Tibial artery (tissue), 4 donors: ENCODE results near the gene DNAAF3.
A peak's percentile ranks its signal among the peaks of the same experiment; 100 is the strongest.

Experiments used
- DNase-seq, 2 donors: peaks; one replicate each; pipeline ENCODE4 v3.0.0-alpha.2; 2019
- H3K27ac ChIP-seq, 2 donors: fragments of 200-600 bp; sonication (generic) in 1 of 2; 1 replicate in 1 of 2; 2 replicates in 1 of 2; pipeline ENCODE4 v1.5.1; 2018 to 2019; ENCODE audit warnings: mild to moderate bottlenecking in 1 of 2
- H3K27me3 ChIP-seq, 2 donors: fragments of 200-600 bp; sonication (generic) in 1 of 2; one replicate each; pipeline versions ENCODE4 v1.5.1 to v1.6.0; 2016 to 2019
- H3K36me3 ChIP-seq, 3 donors: fragments of 200-600 bp; sonication (generic) in 2 of 3; one replicate each; pipeline ENCODE4 v1.5.1; 2016 to 2019; ENCODE audit warnings: mild to moderate bottlenecking in 2 of 3
- H3K4me1 ChIP-seq, 4 donors: fragments of 200-600 bp; sonication (generic) in 2 of 4; 1 replicate in 3 of 4; 2 replicates in 1 of 4; pipeline ENCODE4 v1.5.1; 2016 to 2019
- H3K4me3 ChIP-seq, 2 donors: fragments of 200-600 bp; sonication (generic) in 1 of 2; 1 replicate in 1 of 2; 2 replicates in 1 of 2; pipeline ENCODE4 v1.5.1; 2018 to 2019; ENCODE audit warnings: mild to moderate bottlenecking in 2 of 2
- H3K9me3 ChIP-seq, 3 donors: fragments of 200-600 bp; sonication (generic) in 1 of 3; one replicate each; pipeline ENCODE4 v1.5.1; 2016 to 2019
- intact Hi-C: fragments of 100-400 bp; cut with DNase I; formaldehyde crosslinking; loops from one replicate; pipeline ENCODE4 v1.15.0; 2023; ENCODE audit warnings: low total_unique reads
- TF ChIP-seq, protein P1 (sequence below), 2 experiments: fragments of 200-600 bp in 1 of 2; fragments of 450-650 bp in 1 of 2; IDR thresholded peaks; one replicate each; pipeline ENCODE4 v1.5.1; 2017 to 2019; ENCODE audit warnings: antibody characterized with exemption in 2 of 2, mild to moderate bottlenecking in 1 of 2, moderate library complexity in 1 of 2

Gene DNAAF3

DNA sequence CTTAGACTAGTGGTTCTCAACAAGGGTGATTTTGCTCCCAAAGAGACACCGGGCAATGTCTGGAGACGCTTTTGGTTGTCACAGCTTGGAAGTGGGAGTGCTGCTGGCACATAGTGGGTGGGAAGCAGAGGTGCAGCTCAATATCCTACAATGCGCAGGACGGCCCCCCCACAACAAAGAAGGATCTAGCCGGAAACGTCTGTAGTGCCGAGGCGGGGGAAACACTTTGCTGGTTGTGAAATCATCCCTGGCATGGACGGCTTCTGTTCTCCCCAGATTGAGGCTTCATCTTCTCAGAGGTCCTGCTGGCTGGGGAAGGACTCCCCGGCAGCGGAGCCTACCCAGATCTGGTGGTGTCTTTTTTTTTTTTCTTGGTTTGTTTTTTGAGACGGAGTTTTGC, 27.1 kb upstream of the DNAAF3 start:
- TF ChIP-seq, protein P1, sequence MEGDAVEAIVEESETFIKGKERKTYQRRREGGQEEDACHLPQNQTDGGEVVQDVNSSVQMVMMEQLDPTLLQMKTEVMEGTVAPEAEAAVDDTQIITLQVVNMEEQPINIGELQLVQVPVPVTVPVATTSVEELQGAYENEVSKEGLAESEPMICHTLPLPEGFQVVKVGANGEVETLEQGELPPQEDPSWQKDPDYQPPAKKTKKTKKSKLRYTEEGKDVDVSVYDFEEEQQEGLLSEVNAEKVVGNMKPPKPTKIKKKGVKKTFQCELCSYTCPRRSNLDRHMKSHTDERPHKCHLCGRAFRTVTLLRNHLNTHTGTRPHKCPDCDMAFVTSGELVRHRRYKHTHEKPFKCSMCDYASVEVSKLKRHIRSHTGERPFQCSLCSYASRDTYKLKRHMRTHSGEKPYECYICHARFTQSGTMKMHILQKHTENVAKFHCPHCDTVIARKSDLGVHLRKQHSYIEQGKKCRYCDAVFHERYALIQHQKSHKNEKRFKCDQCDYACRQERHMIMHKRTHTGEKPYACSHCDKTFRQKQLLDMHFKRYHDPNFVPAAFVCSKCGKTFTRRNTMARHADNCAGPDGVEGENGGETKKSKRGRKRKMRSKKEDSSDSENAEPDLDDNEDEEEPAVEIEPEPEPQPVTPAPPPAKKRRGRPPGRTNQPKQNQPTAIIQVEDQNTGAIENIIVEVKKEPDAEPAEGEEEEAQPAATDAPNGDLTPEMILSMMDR (IDR thresholded peaks at IDR 0.05) = no peak
- no peak for DNase-seq
- H3K36me3 ChIP-seq = no peaks in the 10 kb centered on the region

DNA sequence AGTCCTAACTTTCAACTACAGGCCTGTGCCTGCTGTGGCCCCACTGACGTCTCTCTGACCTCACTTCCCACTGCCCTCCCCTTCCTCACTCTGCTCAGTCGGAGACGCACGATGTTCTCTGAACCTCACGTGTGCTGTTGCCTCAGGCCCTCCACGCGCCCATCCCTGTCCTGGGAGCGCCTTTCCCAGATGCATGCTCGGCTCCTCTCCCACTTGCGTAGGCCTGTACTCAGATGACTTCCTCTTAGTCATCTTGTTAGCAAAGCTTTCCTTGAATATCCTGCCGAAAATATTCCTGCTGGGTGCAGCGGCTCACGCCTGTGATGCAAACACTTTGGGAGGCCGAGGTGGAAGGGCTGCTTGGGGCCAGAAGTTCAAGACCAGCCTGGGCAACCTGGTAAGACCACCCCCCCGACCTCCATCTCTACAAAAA, 23.0 kb upstream of the DNAAF3 start:
- Histone ChIP-seq H3K27ac (no peak overlapping the region), H3K9me3 (no peaks in the 10 kb centered on the region), H3K27me3 (peaks cover 0 to 18% of the 10 kb centered on the region in 2 donors), H3K4me3 (no peak overlapping the region), H3K36me3 (no peaks in the 10 kb centered on the region), H3K4me1 (no peaks in the 10 kb centered on the region)
- intact Hi-C loops = no loop called here
- DNase-seq = peak in 1 of 2 donors; percentile 25
- TF ChIP-seq, protein P1 (IDR thresholded peaks at IDR 0.05) = no peak

More for the DNA sequence above, 27.1 kb upstream of the DNAAF3 start:
- Histone ChIP-seq H3K4me3 (no peak overlapping the region), H3K4me1 (no peaks in the 10 kb centered on the region), H3K27me3 (peaks cover 0 to 17% of the 10 kb centered on the region in 2 donors), H3K27ac (no peak overlapping the region), H3K9me3 (no peaks in the 10 kb centered on the region)
- intact Hi-C loops = no loop called here

DNA sequence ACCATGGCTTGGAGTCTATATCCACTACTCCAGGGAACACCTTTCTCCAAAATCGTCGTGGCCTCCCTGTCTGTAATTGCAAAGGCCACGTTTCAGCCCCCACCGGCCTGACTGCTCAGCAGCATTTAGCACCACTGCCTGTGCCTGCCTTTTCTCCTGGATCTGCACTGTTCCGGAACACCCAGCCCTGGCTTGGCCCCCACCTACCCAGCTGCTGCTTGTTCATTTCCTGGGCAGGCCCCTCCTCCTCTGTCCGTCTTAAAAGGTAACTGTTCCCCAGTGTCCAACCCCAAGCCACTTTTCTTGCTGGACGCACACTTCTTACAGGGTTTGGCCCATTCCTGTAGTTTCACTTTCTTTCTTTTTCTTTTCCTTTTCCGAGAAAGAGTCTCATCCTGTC, 22.2 kb upstream of the DNAAF3 start:
- intact Hi-C loops = no loop called here
- TF ChIP-seq, protein P1 (IDR thresholded peaks at IDR 0.05) = no peak
- Histone ChIP-seq H3K9me3 (no peaks in the 10 kb centered on the region), H3K4me1 (no peaks in the 10 kb centered on the region), H3K4me3 (no peak overlapping the region), H3K27ac (no peak overlapping the region), H3K36me3 (no peaks in the 10 kb centered on the region), H3K27me3 (peaks cover 0 to 20% of the 10 kb centered on the region in 2 donors)
- no peak for DNase-seq

DNA sequence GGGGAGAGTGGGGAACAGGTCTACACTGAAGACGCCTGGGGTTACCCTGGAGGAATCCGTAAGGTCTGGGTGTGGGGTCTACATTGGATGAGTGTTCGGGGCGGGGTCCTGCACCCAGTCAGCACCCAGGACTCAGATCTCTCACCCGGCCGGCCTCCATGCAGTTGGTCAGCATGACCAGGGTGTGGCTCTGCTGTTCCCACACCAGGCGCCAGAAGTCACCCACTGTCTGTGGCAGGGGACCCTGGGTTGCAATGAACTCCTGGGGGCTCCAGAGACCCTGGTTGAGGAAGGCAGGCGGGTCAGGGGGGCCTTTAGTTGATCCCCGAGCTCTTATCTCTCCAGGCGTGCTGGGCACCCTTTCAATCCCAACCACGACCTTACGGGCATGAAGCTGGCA, 19.7 kb upstream of the DNAAF3 start:
- Histone ChIP-seq H3K36me3 (no peaks in the 10 kb centered on the region), H3K9me3 (no peaks in the 10 kb centered on the region), H3K4me3 (no peak overlapping the region), H3K4me1 (no peaks in the 10 kb centered on the region), H3K27me3 (peaks cover 0 to 45% of the 10 kb centered on the region in 2 donors), H3K27ac (no peak overlapping the region)
- no peak for DNase-seq
- intact Hi-C loops = no loop called here
- TF ChIP-seq, protein P1 (IDR thresholded peaks at IDR 0.05) = no peak

DNA sequence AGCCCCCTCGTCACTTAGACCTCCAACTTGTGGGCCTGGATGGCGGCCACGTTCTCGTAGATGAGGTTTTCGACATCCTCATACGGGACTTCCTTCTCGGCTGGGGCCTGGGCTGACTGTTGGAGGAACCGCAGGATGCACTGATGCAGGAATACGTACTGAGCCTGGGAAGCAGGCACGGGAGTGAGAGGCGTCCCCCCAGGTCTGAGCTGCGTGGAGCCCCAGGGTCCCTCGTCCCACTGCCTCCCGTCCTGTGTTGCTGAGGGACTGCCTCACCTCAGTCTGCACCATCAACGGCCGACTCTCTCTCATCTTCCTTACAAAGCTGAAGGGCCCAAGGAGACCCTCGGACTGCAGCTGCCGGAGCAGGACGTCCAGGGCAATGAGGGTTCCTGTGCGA, 15.3 kb upstream of the DNAAF3 start:
- peaks cover 7 to 86% of the 10 kb centered on the region in 2 donors for H3K27me3 ChIP-seq
- no peak for DNase-seq
- H3K27ac ChIP-seq = no peak overlapping the region
- TF ChIP-seq, protein P1 (IDR thresholded peaks at IDR 0.05) = no peak
- H3K4me1 ChIP-seq = peaks cover 0 to 16% (median 13%) of the 10 kb centered on the region in 4 donors
- H3K36me3 ChIP-seq = no peaks in the 10 kb centered on the region
- intact Hi-C loops = no loop called here
- no peaks in the 10 kb centered on the region for H3K9me3 ChIP-seq
- no peak overlapping the region for H3K4me3 ChIP-seq
